Gastrocnemius medialis (tissue), 4 donors: ENCODE data around the gene KCND3.

Source experiments
- CTCF ChIP-seq, 5 experiments: fragments of 450-650 bp in 3 of 5; fragments of 200-600 bp in 2 of 5; sonication (generic) in 2 of 5; IDR thresholded peaks in 4 of 5; conservative IDR thresholded peaks in 1 of 5; 1 replicate in 4 of 5; 2 replicates in 1 of 5; pipeline ENCODE4 v1.5.1; 2016 to 2019; ENCODE audit warnings: antibody characterized with exemption in 5 of 5, mild to moderate bottlenecking in 3 of 5, moderate library complexity in 3 of 5
- POLR2A ChIP-seq, 2 donors: fragments of 450-650 bp; IDR thresholded peaks; one replicate each; pipeline ENCODE4 v1.6.1; 2017; ENCODE audit warnings: antibody characterized with exemption in 2 of 2, mild to moderate bottlenecking in 2 of 2, moderate library complexity in 2 of 2

- TF ChIP-seq CTCF (IDR thresholded peaks at IDR 0.05 in 4 of 5, conservative IDR thresholded peaks at IDR 0.05 in 1 of 5), result no peak
- no peak for TF ChIP-seq POLR2A (IDR thresholded peaks at IDR 0.05)
Measured at GRCh38 chr1:111878091-111878490, 111.4 kb downstream of the KCND3 start.
